ENCODE measurements around the gene CA10.

DNA sequence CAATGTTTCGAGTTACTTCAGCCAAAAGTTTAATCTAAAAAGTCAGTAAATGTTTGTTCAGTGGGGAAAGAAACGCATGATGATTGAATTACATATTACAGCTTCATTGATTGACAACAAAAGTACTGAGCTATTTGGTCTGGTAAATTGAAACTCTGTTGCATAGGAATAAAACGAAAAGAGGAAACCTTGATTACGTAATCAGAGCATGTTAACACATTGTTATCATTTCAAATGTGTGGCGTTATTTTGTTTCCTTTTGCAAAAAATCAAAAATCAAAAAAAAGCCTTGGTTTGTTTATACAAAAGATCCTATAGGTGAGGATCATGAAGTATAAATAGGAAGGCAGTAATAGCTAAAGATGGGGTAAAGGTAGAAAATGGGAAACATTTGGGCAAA, 19.5 kb upstream of the CA10 start:
- TF ChIP-seq TAF1 (IDR thresholded peaks at IDR 0.05; ENCODE audit: borderline replicate concordance, insufficient read depth, low read length) = no peak
- TF ChIP-seq SIN3A (IDR thresholded peaks at IDR 0.05; ENCODE audit: borderline replicate concordance, insufficient read depth, low read length) = no peak
- TF ChIP-seq FOXP2 (optimal IDR thresholded peaks at IDR 0.05; ENCODE audit: borderline replicate concordance, extremely low read depth, extremely low read length, insufficient read depth) = no peak
- no peak for TF ChIP-seq POLR2AphosphoS5 (IDR thresholded peaks at IDR 0.05; ENCODE audit: low read depth, low read length)
- TF ChIP-seq, protein P1, sequence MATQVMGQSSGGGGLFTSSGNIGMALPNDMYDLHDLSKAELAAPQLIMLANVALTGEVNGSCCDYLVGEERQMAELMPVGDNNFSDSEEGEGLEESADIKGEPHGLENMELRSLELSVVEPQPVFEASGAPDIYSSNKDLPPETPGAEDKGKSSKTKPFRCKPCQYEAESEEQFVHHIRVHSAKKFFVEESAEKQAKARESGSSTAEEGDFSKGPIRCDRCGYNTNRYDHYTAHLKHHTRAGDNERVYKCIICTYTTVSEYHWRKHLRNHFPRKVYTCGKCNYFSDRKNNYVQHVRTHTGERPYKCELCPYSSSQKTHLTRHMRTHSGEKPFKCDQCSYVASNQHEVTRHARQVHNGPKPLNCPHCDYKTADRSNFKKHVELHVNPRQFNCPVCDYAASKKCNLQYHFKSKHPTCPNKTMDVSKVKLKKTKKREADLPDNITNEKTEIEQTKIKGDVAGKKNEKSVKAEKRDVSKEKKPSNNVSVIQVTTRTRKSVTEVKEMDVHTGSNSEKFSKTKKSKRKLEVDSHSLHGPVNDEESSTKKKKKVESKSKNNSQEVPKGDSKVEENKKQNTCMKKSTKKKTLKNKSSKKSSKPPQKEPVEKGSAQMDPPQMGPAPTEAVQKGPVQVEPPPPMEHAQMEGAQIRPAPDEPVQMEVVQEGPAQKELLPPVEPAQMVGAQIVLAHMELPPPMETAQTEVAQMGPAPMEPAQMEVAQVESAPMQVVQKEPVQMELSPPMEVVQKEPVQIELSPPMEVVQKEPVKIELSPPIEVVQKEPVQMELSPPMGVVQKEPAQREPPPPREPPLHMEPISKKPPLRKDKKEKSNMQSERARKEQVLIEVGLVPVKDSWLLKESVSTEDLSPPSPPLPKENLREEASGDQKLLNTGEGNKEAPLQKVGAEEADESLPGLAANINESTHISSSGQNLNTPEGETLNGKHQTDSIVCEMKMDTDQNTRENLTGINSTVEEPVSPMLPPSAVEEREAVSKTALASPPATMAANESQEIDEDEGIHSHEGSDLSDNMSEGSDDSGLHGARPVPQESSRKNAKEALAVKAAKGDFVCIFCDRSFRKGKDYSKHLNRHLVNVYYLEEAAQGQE (IDR thresholded peaks at IDR 0.05; ENCODE audit: insufficient read depth in 1 of 2, low read depth in 2 of 2, low read length in 2 of 2) = no peak

All from PFSK-1 (cell line).